Activated CD4-positive, alpha-beta T cell treated with anti-CD3 and anti-CD28 coated beads for 48 hours (primary cell): ENCODE results near the gene WNT5B.
"Not testable (repeated sequence)": the region's sequence is repeated elsewhere in the genome, so short reads cannot be mapped to it uniquely, and the experiment has no call there.

ENCODE experiments used
- DNase-seq: peaks from one replicate; pipeline ENCODE4 v3.0.0-alpha.2; 2020

The WNT5B gene

GRCh38 chr12:1692226-1692625, 63.2 kb downstream of the WNT5B start:
- no peak for DNase-seq

GRCh38 chr12:1692895-1693610, 64.0 kb downstream of the WNT5B start:
- no peak for DNase-seq

GRCh38 chr12:1695097-1695496, 66.1 kb downstream of the WNT5B start:
- DNase-seq = not testable (repeated sequence)

- DNase-seq = no peak
Observed at GRCh38 chr12:1695886-1696670, 67.0 kb downstream of the WNT5B start.

GRCh38 chr12:1696800-1697199, 67.8 kb downstream of the WNT5B start:
- no peak for DNase-seq
